Trophoblast cell (in vitro differentiated cells and primary cell): Measurements from ENCODE around the gene ADAM19.

Experiments used
- DNase-seq, 2 donors: peaks; one replicate each; pipeline ENCODE4 v3.0.0-alpha.2; 2016
- H2AFZ ChIP-seq: 2 replicates; pipeline ENCODE4 v1.6.1; 2013; ENCODE audit warnings: low read length, moderate library complexity, mild to moderate bottlenecking; ENCODE audit not compliant: insufficient read depth, poor library complexity
- H2AK5ac ChIP-seq: 2 replicates; pipeline ENCODE4 v1.6.1; 2013; ENCODE audit warnings: mild to moderate bottlenecking, low read length
- H2BK120ac ChIP-seq: 2 replicates; pipeline ENCODE4 v1.6.1; 2013; ENCODE audit warnings: low read length, mild to moderate bottlenecking, moderate library complexity; ENCODE audit not compliant: insufficient read depth, poor library complexity
- H2BK12ac ChIP-seq: 2 replicates; pipeline ENCODE4 v1.6.1; 2013; ENCODE audit warnings: mild to moderate bottlenecking, low read length, moderate library complexity
- H2BK5ac ChIP-seq: 2 replicates; pipeline ENCODE4 v1.6.1; 2013; ENCODE audit warnings: low read length, low read depth, moderate library complexity, mild to moderate bottlenecking; ENCODE audit not compliant: poor library complexity
- H3K14ac ChIP-seq: 2 replicates; pipeline ENCODE4 v1.6.1; 2013; ENCODE audit warnings: mild to moderate bottlenecking, low read length
- H3K18ac ChIP-seq: 2 replicates; pipeline ENCODE4 v1.6.1; 2013; ENCODE audit warnings: mild to moderate bottlenecking, low read length
- H3K23ac ChIP-seq: 2 replicates; pipeline ENCODE4 v1.6.1; 2013; ENCODE audit warnings: low read length
- H3K27ac ChIP-seq: 2 replicates; pipeline ENCODE4 v1.5.1; 2013; ENCODE audit warnings: low read depth, mild to moderate bottlenecking, inconsistent platforms, low read length, moderate library complexity
- H3K27me3 ChIP-seq: 2 replicates; pipeline ENCODE4 v1.6.1; 2013; ENCODE audit warnings: inconsistent platforms, mild to moderate bottlenecking, low read length, moderate library complexity; ENCODE audit not compliant: insufficient read depth
- H3K36me3 ChIP-seq, 2 experiments: 1 replicate in 1 of 2; 2 replicates in 1 of 2; pipeline ENCODE4 v1.6.1; 2013; ENCODE audit warnings: low read length in 2 of 2, mild to moderate bottlenecking in 2 of 2, moderate library complexity in 1 of 2; ENCODE audit not compliant: insufficient read depth in 2 of 2, control insufficient read depth in 1 of 2
- H3K4ac ChIP-seq: 2 replicates; pipeline ENCODE4 v1.6.1; 2013; ENCODE audit warnings: low read depth, mild to moderate bottlenecking, low read length, moderate library complexity
- H3K4me1 ChIP-seq, 2 experiments: 1 replicate in 1 of 2; 2 replicates in 1 of 2; pipeline ENCODE4 v1.6.1; 2013; ENCODE audit warnings: low read length in 2 of 2, mild to moderate bottlenecking in 2 of 2, moderate library complexity in 1 of 2; ENCODE audit not compliant: insufficient read depth in 2 of 2, control insufficient read depth in 1 of 2
- H3K4me2 ChIP-seq: 2 replicates; pipeline ENCODE4 v1.6.1; 2013; ENCODE audit warnings: inconsistent platforms, mild to moderate bottlenecking, low read length, moderate library complexity
- H3K4me3 ChIP-seq: 2 replicates; pipeline ENCODE4 v1.5.1; 2013; ENCODE audit warnings: mild to moderate bottlenecking, low read depth, low read length, inconsistent platforms
- H3K79me1 ChIP-seq: one replicate; pipeline ENCODE4 v1.6.1; 2013; ENCODE audit warnings: low read length
- H3K79me2 ChIP-seq: 2 replicates; pipeline ENCODE4 v1.6.1; 2013; ENCODE audit warnings: low read length, mild to moderate bottlenecking; ENCODE audit not compliant: control insufficient read depth, insufficient read depth, poor library complexity
- H3K9ac ChIP-seq: 2 replicates; pipeline ENCODE4 v1.6.1; 2013; ENCODE audit warnings: mild to moderate bottlenecking, low read length
- H3K9me3 ChIP-seq: 2 replicates; pipeline ENCODE4 v1.6.1; 2013; ENCODE audit warnings: low read depth, mild to moderate bottlenecking, control low read depth, inconsistent platforms, low read length; ENCODE audit not compliant: insufficient read depth
- H4K12ac ChIP-seq: 2 replicates; pipeline ENCODE4 v1.6.1; 2013; ENCODE audit warnings: low read depth, mild to moderate bottlenecking, low read length, moderate library complexity
- H4K8ac ChIP-seq: 2 replicates; pipeline ENCODE4 v1.6.1; 2013; ENCODE audit warnings: low read depth, mild to moderate bottlenecking, low read length, moderate library complexity
- H4K91ac ChIP-seq: one replicate; pipeline ENCODE4 v1.6.1; 2013; ENCODE audit warnings: low read depth, mild to moderate bottlenecking, low read length, moderate library complexity
- WGBS: extraction: QIAGEN DNeasy Blood & Tissue Kit; methylation state at CpG from one replicate; pipeline ENCODE4 v1.1.7; 2013; ENCODE audit warnings: missing lambda C conversion rate; ENCODE audit not compliant: insufficient read length, insufficient coverage; ENCODE audit errors: extremely low coverage; 5-methylcytosine and 5-hydroxymethylcytosine counted together

Gene ADAM19

GRCh38 chr5:157598350-157598936 lies 22.9 kb upstream of the ADAM19 start:
- Histone ChIP-seq H3K27ac (no peak overlapping the region), H3K4me3 (no peak overlapping the region), H3K4ac (no peak overlapping the region), H3K27me3 (no peaks in the 10 kb centered on the region), H2BK5ac (no peak overlapping the region), H2BK12ac (no peak overlapping the region), H3K14ac (no peak overlapping the region), H2AFZ (no peak overlapping the region), H3K18ac (no peak overlapping the region), H3K4me1 (peaks cover 0 to 3% of the 10 kb centered on the region in 2 experiments), H4K91ac (no peak overlapping the region), H3K23ac (no peak overlapping the region), H3K36me3 (no peaks in the 10 kb centered on the region), H3K9me3 (no peaks in the 10 kb centered on the region), H3K79me2 (no peaks in the 10 kb centered on the region), H3K9ac (no peak overlapping the region), H3K79me1 (peaks cover 3% of the 10 kb centered on the region), H4K12ac (no peak overlapping the region), H3K4me2 (no peak overlapping the region), H2BK120ac (no peak overlapping the region), H2AK5ac (no peak overlapping the region), H4K8ac (no peak overlapping the region)
- no CpG with 5 or more reads among the region's 2 CpGs for WGBS
- no peak for DNase-seq

DNA sequence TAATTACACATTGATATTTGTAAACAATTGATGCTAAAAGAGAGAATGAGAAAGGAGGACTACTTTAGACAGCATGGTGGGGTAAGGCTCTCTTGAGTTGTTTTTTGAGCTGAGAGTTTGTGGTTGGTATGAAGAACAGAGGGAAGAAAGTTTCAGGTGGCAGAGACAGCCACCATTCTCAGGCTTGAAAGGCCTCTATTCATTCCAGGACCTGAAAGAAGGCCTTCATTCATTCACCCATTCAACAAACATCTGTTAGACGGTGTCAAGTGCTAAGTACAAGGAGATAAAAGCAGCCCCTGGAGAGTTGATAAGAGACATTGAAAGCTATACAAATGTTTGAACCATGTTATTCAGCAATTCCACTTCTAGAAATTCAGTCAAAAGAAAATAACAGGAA lies 21.7 kb upstream of the ADAM19 start:
- H2BK120ac ChIP-seq, result no peak overlapping the region
- no peaks in the 10 kb centered on the region for H3K79me2 ChIP-seq
- peaks cover 0 to 3% of the 10 kb centered on the region in 2 experiments for H3K4me1 ChIP-seq
- no peak overlapping the region for H3K14ac ChIP-seq
- no peak overlapping the region for H2BK5ac ChIP-seq
- H3K9ac ChIP-seq, result no peak overlapping the region
- WGBS, result no CpG with 5 or more reads among the region's 1 CpG
- no peak overlapping the region for H3K4me2 ChIP-seq
- H2BK12ac ChIP-seq, result no peak overlapping the region
- no peak overlapping the region for H3K4me3 ChIP-seq
- DNase-seq, result no peak
- no peak overlapping the region for H3K23ac ChIP-seq
- no peak overlapping the region for H2AK5ac ChIP-seq
- H3K79me1 ChIP-seq, result no peaks in the 10 kb centered on the region
- H4K91ac ChIP-seq, result no peak overlapping the region
- H3K27me3 ChIP-seq, result no peaks in the 10 kb centered on the region
- H3K27ac ChIP-seq, result no peak overlapping the region
- H2AFZ ChIP-seq, result no peak overlapping the region
- H3K9me3 ChIP-seq, result no peaks in the 10 kb centered on the region
- H3K4ac ChIP-seq, result no peak overlapping the region
- H3K18ac ChIP-seq, result no peak overlapping the region
- H3K36me3 ChIP-seq, result no peaks in the 10 kb centered on the region
- no peak overlapping the region for H4K12ac ChIP-seq
- no peak overlapping the region for H4K8ac ChIP-seq

DNA sequence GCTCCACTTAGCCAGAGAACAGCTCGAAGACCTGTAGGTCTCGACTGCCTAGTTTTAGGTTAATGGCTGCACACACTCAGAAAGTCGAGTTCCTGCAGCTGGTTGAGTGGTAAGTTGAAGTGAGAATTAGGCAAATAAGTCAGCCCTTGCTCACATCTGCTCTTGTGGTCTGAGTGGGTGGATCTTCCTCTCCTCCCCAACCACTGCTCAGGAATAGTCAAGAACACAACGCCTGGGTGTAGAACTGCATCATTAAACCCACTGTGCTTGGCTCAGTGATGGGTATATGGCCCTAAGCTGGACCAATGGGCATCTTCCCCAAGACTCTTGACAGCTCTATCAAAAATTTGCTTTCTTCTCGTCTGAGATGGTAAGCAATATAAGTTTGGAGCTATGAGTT lies 20.9 kb upstream of the ADAM19 start:
- DNase-seq, result no peak

GRCh38 chr5:157594675-157595459 lies 19.3 kb upstream of the ADAM19 start:
- WGBS, result no CpG with 5 or more reads among the region's 2 CpGs
- no peak overlapping the region for H3K4ac ChIP-seq

More for the DNA sequence above, 20.9 kb upstream of the ADAM19 start:
- H3K4ac ChIP-seq, result no peak overlapping the region
- H3K23ac ChIP-seq, result no peak overlapping the region
- H2BK5ac ChIP-seq, result no peak overlapping the region
- no CpG with 5 or more reads among the region's 5 CpGs for WGBS
- no peak overlapping the region for H4K12ac ChIP-seq
- H3K18ac ChIP-seq, result no peak overlapping the region
- H3K9me3 ChIP-seq, result no peaks in the 10 kb centered on the region
- H2AK5ac ChIP-seq, result no peak overlapping the region
- H4K91ac ChIP-seq, result no peak overlapping the region
- no peaks in the 10 kb centered on the region for H3K79me1 ChIP-seq
- H2AFZ ChIP-seq, result no peak overlapping the region
- no peak overlapping the region for H3K27ac ChIP-seq
- no peaks in the 10 kb centered on the region for H3K27me3 ChIP-seq
- H2BK120ac ChIP-seq, result no peak overlapping the region
- peaks cover 0 to 3% of the 10 kb centered on the region in 2 experiments for H3K4me1 ChIP-seq
- H2BK12ac ChIP-seq, result no peak overlapping the region
- no peak overlapping the region for H4K8ac ChIP-seq
- no peak overlapping the region for H3K4me3 ChIP-seq
- H3K9ac ChIP-seq, result no peak overlapping the region
- H3K14ac ChIP-seq, result no peak overlapping the region
- no peak overlapping the region for H3K4me2 ChIP-seq
- H3K79me2 ChIP-seq, result no peaks in the 10 kb centered on the region
- H3K36me3 ChIP-seq, result no peaks in the 10 kb centered on the region

More at GRCh38 chr5:157594675-157595459, 19.3 kb upstream of the ADAM19 start:
- no peaks in the 10 kb centered on the region for H3K36me3 ChIP-seq
- no peak overlapping the region for H3K23ac ChIP-seq
- no peaks in the 10 kb centered on the region for H3K4me1 ChIP-seq
- no peaks in the 10 kb centered on the region for H3K79me1 ChIP-seq
- H3K9ac ChIP-seq, result no peak overlapping the region
- no peaks in the 10 kb centered on the region for H3K9me3 ChIP-seq
- H3K4me2 ChIP-seq, result no peak overlapping the region
- H3K27me3 ChIP-seq, result no peaks in the 10 kb centered on the region
- H2BK5ac ChIP-seq, result no peak overlapping the region
- H4K8ac ChIP-seq, result no peak overlapping the region
- H4K91ac ChIP-seq, result no peak overlapping the region
- H3K79me2 ChIP-seq, result no peaks in the 10 kb centered on the region
- H2BK12ac ChIP-seq, result no peak overlapping the region
- H2BK120ac ChIP-seq, result no peak overlapping the region
- no peak overlapping the region for H3K14ac ChIP-seq
- H3K18ac ChIP-seq, result no peak overlapping the region
- DNase-seq, result no peak
- no peak overlapping the region for H4K12ac ChIP-seq
- H3K27ac ChIP-seq, result no peak overlapping the region
- no peak overlapping the region for H2AFZ ChIP-seq
- no peak overlapping the region for H3K4me3 ChIP-seq
- H2AK5ac ChIP-seq, result no peak overlapping the region
